Thoracic aorta (tissue), 2 donors: ENCODE results near the gene CALML3. TPM values are rescaled to one million over a fixed set of nuclear protein-coding genes. Genes with fewer than 3 reads are reported as not detected.

Source experiments
- ATAC-seq: fragments of 150-250 bp; one replicate; pipeline ENCODE4 v1.8.0; 2017; ENCODE audit warnings: low read depth; ENCODE audit not compliant: insufficient number of reproducible peaks, low FRiP score
- DNase-seq: peaks from one replicate; pipeline ENCODE4 v3.0.0-alpha.2; 2020; ENCODE audit warnings: low spot score
- H3K27ac ChIP-seq, 2 donors: fragments of 200-600 bp; sonication (generic); 1 replicate in 1 of 2; 2 replicates in 1 of 2; pipeline ENCODE4 v1.5.1; 2016; ENCODE audit warnings: mild to moderate bottlenecking in 2 of 2, moderate library complexity in 2 of 2
- H3K27me3 ChIP-seq: fragments of 200-600 bp; sonication (generic); replicated peaks from 2 replicates; pipeline ENCODE4 v1.6.0; 2016; ENCODE audit warnings: mild to moderate bottlenecking; ENCODE audit not compliant: insufficient read depth
- H3K36me3 ChIP-seq: fragments of 200-600 bp; sonication (generic); one replicate; pipeline ENCODE4 v1.5.1; 2016
- H3K4me1 ChIP-seq, 2 donors: fragments of 200-600 bp; sonication (generic); 1 replicate in 1 of 2; 2 replicates in 1 of 2; pipeline versions ENCODE4 v1.5.1 to v1.6.0; 2016; ENCODE audit warnings: low read depth in 2 of 2, mild to moderate bottlenecking in 1 of 2; ENCODE audit not compliant: control insufficient read depth in 1 of 2
- H3K4me3 ChIP-seq: fragments of 200-600 bp; sonication (generic); 2 replicates; pipeline ENCODE4 v1.5.1; 2016; ENCODE audit warnings: mild to moderate bottlenecking
- H3K9me3 ChIP-seq: fragments of 200-600 bp; sonication (generic); 2 replicates; pipeline ENCODE4 v1.5.1; 2016
- total RNA-seq, 2 donors: library from RNA; depleted of rRNA; stranded (reverse); fragments of >200 nt; gene quantifications; one replicate each; pipeline versions ENCODE4 v1.1.0 to v1.2.3, GENCODE V29; 2016
- TF ChIP-seq, protein P1 (sequence below): fragments of 200-600 bp; sonication (generic); IDR thresholded peaks from one replicate; pipeline ENCODE4 v1.5.1; 2019; ENCODE audit warnings: antibody characterized with exemption

CALML3 gene
- total RNA-seq, 2 donors from 2014 or later = not detected

DNA sequence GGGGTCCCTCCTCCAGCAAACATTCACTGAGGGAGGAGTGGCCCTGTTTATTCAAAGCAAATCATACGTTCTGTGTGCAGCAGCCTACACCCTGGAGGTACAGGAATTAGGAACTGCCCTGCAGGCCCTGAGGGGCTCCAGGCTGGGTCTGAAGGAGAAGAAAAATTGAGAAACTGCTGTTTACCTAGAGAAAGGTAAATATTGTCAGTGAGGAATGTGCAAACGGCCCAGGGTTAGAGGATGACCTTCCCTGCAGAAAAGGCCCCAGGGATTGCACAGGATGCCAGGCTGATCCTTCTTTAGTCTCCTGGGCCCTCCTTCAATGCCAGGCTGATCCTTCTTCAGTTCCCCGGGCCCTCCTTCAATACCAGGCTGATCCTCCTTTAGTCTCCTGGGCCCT is 31.1 kb upstream of the CALML3 start:
- no peaks in the 10 kb centered on the region for H3K36me3 ChIP-seq
- ATAC-seq = no peak
- H3K9me3 ChIP-seq = no peaks in the 10 kb centered on the region
- H3K27ac ChIP-seq = no peak overlapping the region
- H3K4me1 ChIP-seq = no peaks in the 10 kb centered on the region
- DNase-seq = no peak
- no peak overlapping the region for H3K4me3 ChIP-seq
- TF ChIP-seq, protein P1, sequence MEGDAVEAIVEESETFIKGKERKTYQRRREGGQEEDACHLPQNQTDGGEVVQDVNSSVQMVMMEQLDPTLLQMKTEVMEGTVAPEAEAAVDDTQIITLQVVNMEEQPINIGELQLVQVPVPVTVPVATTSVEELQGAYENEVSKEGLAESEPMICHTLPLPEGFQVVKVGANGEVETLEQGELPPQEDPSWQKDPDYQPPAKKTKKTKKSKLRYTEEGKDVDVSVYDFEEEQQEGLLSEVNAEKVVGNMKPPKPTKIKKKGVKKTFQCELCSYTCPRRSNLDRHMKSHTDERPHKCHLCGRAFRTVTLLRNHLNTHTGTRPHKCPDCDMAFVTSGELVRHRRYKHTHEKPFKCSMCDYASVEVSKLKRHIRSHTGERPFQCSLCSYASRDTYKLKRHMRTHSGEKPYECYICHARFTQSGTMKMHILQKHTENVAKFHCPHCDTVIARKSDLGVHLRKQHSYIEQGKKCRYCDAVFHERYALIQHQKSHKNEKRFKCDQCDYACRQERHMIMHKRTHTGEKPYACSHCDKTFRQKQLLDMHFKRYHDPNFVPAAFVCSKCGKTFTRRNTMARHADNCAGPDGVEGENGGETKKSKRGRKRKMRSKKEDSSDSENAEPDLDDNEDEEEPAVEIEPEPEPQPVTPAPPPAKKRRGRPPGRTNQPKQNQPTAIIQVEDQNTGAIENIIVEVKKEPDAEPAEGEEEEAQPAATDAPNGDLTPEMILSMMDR = no peak
- H3K27me3 ChIP-seq = no peaks in the 10 kb centered on the region

DNA sequence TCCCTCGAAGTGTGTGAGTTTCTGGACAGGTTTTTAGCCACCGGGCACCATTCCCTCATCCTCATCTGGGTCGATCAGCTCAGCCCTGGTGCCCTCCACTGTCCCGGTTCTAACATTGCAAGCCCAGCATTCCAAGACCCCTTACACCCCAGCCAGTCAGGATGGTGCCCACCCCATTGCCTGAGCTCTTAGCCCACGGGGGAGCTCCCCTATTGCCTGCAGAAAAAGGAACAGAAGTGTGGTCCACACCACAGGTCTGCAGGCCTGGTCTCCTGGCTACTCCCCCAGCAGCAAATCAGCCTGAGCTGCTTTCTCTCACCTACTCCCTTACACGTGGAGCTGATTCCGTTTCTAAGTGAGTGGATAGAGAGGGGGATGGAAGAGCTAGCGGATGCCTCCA is 30.1 kb upstream of the CALML3 start:
- Histone ChIP-seq H3K36me3 (no peaks in the 10 kb centered on the region), H3K9me3 (no peaks in the 10 kb centered on the region), H3K27me3 (no peaks in the 10 kb centered on the region), H3K4me3 (no peak overlapping the region), H3K4me1 (no peaks in the 10 kb centered on the region), H3K27ac (no peak overlapping the region)
- ATAC-seq (no peak), DNase-seq (no peak)
- TF ChIP-seq, protein P1 = no peak

DNA sequence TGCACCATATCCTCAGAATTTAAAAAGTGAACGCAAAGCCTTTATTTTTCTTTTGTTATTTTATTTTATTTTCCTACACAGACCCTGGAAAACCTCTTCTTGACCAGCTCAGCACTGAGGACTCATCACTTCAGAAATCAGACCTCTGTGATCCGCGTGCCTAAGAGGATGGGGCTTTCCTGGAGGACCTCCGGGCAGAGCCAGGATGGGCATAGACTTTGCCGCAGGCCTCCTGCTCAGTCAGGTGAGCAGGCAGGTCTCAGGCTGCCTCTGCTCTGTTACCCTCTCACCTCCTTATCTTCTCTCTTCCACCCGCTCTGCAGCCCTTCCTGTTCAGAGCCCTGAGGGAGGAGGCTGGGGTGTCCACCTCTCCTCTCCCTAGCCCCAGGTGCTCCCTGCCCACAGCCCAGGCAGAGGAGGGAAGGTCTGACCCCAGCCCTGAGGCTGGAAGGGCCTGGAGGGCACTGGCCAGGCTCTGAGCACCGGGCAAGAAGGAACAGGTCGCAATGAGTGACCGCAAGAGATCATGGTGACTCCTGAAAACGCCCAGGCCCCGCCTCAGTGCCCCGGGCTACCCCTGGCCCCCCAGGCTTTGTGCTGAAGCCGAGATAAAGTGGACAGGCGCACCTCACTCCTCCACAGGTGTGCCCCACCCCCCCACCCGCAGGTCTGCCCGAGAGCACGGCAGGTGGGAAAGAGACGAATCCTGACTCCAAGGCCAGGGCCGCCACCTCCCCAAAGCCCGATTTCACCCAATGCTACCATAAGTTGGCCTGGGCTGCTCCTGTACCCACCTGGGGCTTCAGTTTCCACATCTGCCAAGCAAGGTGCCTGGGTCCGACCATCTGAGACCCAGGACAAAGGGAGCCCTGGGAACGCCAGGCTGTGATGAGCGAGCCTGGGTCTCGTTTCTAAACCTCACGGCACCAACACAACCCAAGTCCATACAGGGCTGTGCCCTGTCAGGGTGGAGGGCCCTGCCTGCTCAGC is 28.2 kb upstream of the CALML3 start:
- H3K9me3 ChIP-seq = no peaks in the 10 kb centered on the region
- no peak for DNase-seq
- no peak for ATAC-seq
- H3K36me3 ChIP-seq = no peaks in the 10 kb centered on the region
- H3K27me3 ChIP-seq = no peaks in the 10 kb centered on the region
- TF ChIP-seq, protein P1 = no peak
- no peak overlapping the region for H3K27ac ChIP-seq
- no peaks in the 10 kb centered on the region for H3K4me1 ChIP-seq
- H3K4me3 ChIP-seq = no peak overlapping the region

DNA sequence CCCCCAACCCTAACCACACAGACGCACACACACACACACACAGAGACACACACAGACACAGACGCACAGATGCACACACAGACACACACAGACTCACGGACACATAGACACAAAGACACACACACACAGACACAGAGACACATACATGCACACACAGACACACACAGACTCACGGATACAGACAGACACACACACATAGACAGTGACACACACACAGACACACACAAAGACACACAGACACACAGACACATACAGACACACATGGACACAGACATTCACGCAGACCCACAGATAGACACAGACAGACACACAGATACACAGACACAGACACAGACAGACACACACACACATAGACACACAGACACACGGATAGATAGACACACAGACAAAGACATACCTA is 27.5 kb upstream of the CALML3 start:
- Histone ChIP-seq H3K9me3 (no peaks in the 10 kb centered on the region), H3K4me3 (no peak overlapping the region), H3K4me1 (no peaks in the 10 kb centered on the region), H3K36me3 (no peaks in the 10 kb centered on the region), H3K27me3 (no peaks in the 10 kb centered on the region), H3K27ac (no peak overlapping the region)
- TF ChIP-seq, protein P1 = no peak
- no peak for ATAC-seq
- DNase-seq = no peak

DNA sequence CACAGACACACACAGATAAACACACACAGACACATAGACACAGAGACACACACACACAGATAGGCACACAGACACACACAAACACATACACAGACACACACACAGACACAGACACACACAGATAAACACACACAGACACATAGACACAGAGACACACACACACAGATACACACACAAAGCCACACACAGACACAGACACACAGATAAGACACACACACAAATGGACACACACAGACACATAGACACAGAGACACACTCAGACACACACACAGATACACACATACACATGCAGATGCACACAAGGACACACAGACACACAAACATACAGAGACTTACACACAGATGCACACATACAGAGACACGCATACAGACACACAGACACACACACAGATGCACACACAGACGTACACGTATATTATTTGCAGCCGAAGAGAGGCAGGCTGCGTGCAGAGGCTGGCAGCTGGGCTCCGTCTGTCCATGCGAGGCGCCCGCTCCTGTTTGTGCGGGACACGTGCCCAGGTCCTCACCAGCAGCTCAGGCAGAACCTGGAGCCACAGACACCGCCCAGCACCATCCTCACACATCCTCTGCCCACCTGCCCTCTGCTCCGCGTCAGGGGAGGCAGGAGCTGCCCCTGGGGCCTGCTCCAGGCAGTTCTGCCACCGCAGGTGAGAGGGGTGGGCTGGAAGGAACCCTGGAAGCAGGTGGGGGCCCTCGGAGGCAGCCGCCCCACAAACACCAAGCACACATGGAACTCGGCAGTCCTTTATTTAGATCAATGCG is 26.6 kb upstream of the CALML3 start:
- Histone ChIP-seq H3K36me3 (no peaks in the 10 kb centered on the region), H3K4me3 (no peak overlapping the region), H3K9me3 (no peaks in the 10 kb centered on the region), H3K27me3 (no peaks in the 10 kb centered on the region), H3K27ac (no peak overlapping the region), H3K4me1 (no peaks in the 10 kb centered on the region)
- DNase-seq (no peak), ATAC-seq (no peak)
- TF ChIP-seq, protein P1 = no peak
